SK-N-SH treated with all-trans-retinoic acid at 6 μM for 48 hours (cell line): Measurements from ENCODE around the gene GORAB.

ENCODE experiments used
- BACH2 ChIP-seq: fragments of 250-450 bp; sonication (Bioruptor Pico); IDR thresholded peaks from 2 replicates; pipeline ENCODE4 v1.9.0; 2021; ENCODE audit warnings: mild to moderate bottlenecking, borderline replicate concordance
- ZNF565 ChIP-seq: fragments of 450-650 bp; formaldehyde crosslinking; conservative IDR thresholded peaks from 2 replicates; pipeline ENCODE4 v1.5.0; 2020; ENCODE audit warnings: low read depth, mild to moderate bottlenecking, moderate library complexity

GRCh38 chr1:170601866-170602265, 69.9 kb downstream of the GORAB start:
- TF ChIP-seq BACH2 (no peak), ZNF565 (CRISPR knock-in tag) (no peak)
